ENCODE measurements around the gene SYCP2.
"Not testable (repeated sequence)": the region's sequence is repeated elsewhere in the genome, so short reads cannot be mapped to it uniquely, and the experiment has no call there.

SYCP2 gene

DNA sequence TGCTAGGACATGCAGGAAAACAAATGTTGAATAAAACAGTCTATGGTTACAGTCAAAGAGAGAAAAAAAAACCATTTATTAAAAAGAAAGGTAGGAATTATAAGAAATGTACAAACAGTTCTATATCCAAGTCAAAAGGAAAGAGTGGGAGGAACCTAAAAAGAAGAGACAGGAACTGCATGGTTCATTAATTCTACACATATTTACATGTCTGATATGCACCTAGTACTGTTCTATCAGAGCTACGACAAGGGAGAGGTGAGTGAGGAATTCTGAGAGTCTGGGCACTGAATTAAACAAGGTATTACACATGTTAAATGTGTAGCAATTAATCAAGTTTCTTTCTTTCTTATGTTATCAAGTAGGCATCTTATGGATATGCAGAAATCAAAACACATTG, 41.9 kb downstream of the SYCP2 start:
- DNase-seq: no peak

DNA sequence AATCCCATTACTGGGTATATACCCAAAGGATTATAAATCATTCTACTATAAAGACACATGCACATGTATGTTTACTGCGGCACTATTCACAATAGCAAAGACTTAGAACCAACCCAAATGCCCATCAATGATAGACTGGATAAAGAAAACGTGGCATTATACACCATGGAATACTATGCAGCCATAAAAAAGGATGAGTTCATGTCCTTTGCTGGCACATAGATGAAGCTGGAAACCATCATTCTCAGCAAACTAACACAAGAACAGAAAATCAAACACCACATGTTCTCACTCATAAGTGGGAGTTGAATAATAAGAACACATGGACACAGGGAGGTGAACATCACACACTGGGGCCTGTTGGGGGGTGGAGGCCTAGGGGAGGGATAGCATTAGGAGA, 43.4 kb downstream of the SYCP2 start:
- DNase-seq: not testable (repeated sequence)

DNA sequence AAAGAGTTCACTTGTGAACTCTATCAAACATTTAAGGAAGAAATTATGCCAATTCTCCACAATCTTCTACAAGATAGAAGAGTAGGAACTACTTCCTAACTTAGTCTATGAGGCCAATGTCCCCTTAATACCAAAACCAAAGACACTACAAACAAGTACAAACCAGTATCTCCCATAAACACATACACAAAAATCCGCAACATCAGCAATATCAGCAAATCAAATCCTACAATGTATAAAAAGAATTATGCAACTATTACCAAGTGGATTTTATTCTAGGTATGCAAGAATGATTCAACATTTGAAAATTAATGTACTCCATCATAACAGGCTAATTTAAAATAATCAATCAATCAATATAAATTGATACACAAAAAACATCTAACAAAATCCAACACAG, 45.4 kb downstream of the SYCP2 start:
- no peak for DNase-seq

DNA sequence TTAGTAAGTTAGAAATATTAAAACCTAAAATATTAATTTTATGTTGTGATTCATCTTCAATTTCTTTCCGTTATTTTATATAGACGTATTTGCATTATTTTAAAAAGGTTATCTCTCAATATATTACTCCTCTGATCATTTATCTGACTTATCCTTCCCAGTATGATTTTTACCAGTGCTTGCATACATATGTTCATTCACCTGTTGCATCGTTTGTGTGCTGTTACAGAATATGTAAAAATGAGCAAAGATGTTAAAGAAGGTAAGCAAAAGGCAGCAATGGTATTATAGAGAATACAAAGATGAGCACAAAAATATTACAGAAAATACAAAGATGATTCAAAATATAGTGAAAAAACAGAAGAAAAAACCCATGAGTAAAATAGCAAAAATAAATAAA, 48.9 kb downstream of the SYCP2 start:
- DNase-seq: no peak

DNA sequence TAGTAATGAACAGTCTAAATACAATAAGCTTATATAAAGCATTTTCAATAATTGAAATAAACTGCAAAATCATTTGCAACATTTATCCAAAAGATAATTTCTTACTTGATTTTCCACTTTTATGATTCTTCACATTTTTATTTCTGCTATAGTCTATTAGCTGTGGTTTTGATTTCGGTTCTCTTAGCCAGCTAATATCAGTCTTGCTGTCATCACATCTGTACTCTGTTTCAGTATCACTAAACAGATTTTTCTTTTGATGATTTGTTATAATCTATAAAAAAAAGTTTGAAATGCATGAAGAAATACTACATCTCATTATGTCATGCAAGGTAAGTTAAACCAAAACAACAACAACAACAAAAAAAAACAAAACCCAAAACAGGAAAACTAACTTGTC, 53.2 kb downstream of the SYCP2 start:
- DNase-seq: no peak

DNA sequence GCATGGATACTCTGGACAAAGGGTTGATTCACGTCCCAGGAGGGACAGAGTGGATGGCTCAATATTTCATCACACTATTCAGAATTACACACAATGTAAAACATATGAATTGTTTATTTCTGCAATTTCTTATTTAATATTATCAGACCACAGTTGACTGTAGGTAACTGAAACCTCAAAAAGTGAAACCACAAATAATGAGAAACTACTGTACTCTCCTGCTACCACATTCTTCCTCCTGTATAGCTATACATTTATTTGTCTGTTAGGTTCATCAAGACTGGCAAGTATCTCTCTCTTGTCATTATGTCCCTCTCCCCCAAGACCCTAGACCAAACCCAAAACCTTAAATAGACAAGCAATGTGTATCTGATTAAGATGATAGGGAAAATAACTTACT, 60.0 kb downstream of the SYCP2 start:
- DNase-seq: no peak

DNA sequence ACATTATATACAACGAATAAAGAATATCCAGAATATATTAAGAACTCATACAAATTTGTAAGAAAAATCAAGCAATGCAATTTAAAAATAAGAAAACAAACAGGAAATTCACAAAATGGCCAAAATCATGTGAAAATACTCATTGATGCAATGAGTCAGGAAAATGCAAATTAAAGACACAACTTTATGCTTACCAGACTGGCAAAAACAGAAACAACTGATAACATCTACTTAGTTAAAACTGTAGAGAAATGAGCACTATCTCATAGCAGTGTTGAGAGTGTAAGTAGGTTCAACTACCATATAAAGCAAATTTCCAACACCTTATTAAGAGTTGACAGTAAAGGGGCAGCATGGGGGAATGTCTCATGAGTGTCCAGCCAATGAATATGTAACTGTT, 62.3 kb downstream of the SYCP2 start:
- no peak for DNase-seq

DNA sequence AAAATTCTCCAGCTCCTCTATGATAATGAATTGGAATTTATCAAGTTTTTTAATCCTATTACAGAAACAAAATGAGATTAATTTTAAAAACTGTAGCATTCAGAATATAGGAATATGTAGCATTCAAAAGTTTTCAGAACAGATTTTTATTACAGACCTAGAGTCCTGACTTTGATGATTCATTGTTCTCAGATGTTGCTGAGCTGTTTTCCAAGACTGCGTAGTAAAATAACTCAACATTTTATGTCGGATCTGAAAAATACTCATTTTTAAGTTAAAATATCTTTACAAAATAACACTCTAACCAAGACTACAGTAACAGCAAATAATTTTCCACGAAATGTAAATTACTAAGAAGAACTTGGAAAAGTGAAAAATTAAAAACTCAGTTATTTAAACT, 67.1 kb downstream of the SYCP2 start:
- no peak for DNase-seq

DNA sequence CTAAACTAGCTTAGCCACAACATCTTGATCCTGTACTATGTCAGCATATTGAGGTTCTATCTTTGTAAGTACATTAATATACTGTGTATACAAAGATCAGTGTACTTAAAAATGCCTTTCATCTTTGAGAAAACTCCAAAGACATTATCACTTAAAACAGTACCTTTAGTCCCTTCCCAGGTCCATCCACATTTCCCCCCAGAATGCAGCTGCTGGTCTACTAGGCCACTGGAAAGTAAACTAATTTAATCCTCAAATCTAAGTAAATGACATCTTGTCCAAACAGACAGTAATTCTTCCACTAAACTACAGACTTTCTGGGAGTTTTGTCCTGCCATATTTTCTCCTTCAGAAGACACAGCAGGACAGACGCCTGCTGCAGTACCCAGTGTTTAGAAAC, 68.7 kb downstream of the SYCP2 start:
- no peak for DNase-seq

DNA sequence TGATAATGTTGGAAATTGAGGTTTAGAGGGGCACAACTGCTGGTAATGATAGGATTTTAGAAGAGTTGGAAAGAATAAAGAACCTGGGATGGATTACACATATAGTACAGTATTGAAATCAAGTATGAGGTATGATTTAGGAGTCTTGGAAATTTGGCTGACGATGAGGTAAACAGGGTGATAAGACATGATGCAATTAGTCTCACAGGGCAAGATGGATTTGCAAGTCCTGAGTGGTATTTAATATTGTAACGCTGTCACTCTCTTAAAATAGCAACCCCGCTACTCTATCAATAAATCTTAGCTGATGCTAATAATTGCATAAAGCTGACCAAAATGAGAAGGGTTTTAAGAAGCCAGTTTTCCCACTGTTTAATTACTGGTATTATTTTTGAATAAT, 70.4 kb downstream of the SYCP2 start:
- DNase-seq: no peak

DNA sequence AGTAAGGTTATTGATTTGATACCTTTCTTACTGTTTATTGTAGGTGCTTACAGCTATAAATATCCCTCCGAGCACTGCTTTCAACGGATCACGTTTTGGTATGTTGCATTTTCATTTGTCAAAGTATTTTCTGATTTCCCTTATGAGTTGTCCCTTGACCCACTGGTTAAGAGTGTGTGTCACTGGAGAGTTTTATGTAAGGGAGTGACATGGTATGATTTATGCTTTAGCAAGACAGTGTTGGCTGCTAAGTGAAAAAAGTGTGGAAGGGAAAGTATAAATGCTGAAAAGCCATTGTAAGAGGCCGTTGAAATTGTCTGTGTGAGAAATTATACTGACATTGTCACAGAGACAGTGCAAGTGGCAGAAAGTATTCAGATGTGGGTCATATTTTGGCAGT, 72.0 kb downstream of the SYCP2 start:
- no peak for DNase-seq

DNA sequence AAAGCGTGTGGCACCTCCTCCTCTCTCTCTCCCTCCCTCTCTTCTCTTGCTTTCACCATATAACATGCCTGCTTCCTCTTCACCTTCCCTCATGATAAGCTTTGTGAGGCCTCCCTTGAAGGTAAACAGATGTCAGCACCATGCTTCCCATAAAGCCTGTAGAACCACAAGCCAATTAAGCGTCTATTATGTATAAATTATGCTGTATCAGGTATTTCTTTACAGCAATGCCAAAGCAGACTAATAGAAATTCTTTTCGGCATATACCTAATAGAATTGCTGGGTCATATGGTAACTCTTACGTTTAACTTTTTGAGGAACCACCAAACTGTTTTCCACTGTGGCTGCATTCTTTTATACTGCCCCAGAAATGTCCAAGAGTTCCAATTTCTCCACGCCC, 75.0 kb downstream of the SYCP2 start:
- no peak for DNase-seq

DNA sequence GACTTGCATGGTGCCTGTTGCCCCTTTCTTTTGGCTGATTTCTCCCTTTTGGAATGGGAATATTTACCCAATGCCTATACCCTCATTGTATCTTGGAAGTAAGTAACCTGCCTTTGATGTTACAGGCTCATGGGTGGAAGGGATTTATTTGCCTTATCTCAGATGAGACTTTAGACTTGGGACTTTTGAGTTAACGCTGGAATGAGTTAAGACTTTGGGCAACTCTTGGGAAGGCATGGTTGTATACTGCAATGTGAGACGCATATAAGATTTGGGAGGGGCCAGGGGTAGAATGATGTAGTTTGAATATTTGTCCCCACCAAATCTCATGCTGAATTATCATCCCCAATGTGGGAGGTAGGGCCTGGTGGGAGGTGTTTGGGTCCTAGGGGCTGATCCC, 75.5 kb downstream of the SYCP2 start:
- DNase-seq: no peak

DNA sequence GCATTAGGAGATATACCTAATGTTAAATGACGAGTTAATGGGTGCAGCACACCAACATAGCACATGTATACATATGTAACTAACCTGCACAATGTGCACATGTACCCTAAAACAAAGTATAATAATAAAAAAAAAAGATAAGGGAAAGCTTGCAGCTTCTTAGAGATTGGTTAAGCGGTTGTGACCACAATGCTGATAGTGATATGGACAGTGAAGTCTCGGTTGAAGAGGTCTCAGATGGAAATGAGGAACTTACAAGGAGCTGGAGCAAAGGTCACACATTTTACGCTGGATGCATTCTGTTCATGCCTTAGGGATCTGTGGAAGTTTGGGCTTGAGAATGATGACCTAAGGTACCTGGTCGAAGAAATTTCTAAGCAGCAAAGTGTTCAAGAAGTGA, 76.5 kb downstream of the SYCP2 start:
- not testable (repeated sequence) for DNase-seq

DNA sequence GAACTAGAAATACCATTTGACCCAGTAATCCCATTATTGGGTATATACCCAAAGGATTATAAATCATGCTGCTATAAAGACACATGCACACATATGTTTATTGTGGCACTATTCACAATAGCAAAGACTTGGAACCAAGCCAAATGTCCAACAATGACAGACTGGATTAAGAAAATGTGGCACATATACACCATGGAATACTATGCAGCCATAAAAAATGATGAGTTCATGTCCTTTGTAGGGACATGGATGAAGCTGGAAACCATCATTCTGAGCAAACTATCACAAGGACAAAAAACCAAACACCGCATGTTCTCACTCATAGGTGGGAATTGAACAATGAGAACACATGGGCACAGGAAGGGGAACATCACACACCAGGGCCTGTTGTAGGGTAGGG, 76.9 kb downstream of the SYCP2 start:
- DNase-seq: not testable (repeated sequence)

DNA sequence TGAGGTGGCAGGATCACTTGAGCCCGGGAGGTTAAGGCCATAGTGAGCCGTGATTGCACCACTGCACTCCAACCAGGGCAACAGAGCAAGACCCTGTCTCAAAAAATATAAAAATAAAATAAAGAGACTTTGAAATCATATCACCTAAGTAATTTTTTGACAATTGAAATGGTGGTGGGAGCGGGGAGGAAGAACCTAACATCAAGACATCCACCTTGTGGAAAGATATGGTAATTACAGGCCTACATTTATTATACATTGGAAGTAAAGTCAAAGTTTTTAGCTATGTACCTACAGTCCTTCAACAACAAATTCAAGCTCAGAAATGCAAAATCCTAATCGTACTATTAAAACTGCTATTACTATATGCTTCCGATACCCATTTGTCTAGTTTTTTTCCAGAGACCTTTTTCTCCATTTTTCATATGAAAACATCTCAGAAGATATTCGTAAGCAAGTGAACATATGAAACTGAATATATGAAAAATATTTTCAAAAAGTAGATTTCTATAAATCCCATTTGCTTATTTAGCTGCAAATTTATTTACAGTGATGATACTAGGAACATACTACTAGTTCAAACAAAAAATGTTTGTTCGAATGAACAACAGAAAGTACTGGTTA, 83.3 kb downstream of the SYCP2 start:
- DNase-seq: no peak

DNA sequence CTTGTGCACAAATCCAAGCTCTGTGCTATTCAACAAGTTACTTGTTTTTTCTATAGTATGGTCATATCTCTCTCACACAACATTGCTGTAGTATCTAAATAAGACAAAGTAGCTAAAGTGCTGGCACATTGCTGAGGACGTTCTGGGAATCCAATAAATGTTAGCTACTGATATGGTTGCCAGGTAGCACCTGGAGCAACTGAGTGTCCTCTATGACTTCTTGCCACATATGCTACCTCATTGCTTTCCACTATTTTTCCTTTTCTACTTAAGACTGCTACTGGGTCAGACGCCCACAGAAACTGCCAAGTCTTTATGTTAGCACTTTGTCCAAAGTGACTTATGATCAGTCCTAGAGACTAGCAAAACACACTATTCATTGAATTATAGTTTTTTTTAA, 85.3 kb downstream of the SYCP2 start:
- DNase-seq: no peak

DNA sequence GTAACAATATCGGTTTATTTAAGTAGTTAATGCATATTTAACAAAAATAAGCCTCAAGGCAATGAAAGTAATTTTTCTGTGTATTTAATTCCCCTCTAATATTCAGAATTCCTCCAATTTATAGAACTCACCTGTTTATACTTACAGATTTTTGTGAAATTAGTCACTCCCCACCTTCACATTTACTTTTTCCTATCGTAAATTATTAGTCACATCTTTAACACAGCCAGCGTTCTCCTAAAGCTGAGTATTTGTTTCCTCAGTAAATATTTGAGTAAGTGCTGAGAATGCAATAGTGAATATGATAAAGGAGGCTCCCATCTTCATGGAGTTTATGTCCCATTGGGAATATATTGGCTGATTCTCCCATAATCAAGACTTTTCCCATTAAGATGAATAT, 88.0 kb downstream of the SYCP2 start:
- no peak for DNase-seq

DNA sequence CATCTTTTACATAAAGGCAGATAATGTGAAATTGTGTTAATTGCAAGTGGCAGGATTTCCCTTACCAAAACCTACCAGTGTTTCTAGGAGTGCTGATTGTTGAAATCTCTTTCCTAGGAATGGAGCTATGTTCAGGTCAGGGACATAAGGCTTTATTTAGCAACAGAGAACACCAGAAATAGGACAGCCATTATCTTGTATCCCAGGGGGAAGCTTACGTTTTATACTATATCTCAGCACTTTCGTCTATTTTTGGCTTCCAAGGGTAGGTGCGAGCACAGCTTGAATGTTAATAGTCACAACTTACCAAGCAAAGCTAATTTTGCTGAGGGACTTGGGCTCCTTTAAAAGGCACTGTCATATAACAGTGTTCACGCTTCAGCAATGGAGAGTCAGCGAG, 94.0 kb downstream of the SYCP2 start:
- no peak for DNase-seq

DNA sequence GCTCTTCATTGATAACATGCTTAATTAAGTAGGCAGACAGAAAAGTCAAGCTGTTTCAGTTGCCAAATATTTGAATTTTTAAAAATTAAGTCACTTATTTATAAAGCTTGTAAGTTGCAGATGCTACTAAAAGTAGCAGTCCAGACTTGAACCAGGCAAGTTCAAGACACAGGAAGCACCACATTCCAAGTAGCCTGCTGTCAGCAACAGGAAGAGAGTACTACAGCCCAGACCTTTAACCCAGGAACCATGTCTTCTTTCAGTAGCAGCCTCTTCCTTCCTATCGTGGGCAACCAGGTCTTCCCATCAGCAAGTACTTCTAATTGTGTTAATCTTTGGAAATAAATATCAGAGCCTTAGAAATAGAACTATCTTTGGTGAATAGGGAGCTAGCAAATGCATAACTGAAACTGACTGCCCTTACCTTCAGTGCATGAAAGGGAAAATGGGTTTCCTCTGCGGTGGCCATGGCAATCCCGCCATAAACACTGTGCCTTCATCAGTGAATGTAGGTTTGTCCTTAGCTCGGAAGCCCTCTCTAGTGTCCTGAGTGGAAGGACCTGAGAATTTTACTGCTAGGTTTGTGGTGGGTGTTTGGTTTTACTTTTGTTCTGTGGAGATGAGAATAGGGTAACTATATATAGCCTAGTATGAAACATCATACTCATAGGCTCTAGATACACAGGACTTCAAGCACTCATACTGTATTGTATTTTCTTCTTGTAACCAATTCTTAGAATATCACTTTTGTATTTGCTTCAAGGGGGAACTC, 95.6 kb downstream of the SYCP2 start:
- DNase-seq: no peak

DNA sequence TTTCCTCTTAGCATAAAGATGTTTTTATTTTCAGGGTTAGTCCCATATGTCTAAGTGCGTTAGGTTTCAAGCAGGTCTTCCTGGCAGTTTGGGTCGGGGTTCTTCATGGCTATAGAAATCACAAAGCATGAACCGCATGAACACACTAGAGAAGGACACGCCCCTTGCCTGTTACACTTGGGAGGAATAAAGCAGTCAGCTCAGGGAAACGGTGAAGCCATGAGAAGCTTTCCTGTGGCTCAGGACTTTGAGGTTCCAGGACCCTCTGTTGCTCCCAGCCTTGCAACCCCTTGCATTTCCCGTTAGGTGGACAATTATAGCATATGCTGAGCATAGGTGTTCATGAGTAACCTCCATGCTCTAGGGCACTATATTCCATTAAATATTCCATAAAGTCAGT, 96.7 kb downstream of the SYCP2 start:
- no peak for DNase-seq

DNA sequence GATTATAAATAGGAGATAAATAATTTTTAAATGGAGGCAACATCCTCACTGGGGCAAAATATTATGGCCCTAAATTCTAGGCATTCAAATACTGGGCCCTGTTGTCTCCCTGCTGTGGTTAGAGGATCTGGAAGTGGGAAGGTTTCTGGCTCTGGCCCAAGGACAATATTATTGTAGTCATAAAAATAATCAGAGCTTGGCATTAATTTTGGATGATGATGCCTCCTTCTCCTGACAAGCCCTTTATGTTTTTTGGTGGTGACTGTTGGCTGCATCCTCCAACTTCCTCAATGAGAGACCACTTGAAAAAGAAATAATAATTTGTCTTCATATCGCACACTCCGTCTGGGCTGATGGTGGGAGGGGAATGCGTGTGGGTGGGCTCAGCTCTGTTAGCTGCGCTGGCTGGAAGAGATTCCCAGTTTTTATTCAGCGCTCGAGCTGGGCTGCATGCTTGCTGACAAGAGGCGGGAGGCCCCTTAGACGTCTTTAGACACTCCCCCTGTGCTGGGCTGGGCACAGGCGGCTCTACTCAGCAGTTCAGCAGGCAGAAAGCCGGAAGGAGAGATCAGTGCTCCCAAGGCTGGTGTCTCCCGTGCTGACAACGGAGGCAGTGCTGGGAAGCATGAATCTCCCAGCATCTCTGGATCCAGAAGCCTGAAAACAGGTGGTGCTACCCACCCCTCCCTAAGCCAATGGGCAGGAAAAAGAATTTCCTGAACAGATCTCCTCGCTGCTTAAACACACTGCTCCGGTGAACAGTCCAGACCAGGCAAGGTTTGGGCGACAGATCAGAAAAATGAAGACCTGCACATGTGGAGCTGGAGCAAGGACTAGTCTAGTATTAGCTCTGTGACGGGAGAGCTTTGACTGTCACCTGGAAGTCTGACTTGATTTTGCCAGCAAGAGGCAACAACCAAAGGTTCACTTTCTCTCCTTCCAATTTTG, 97.7 kb downstream of the SYCP2 start:
- DNase-seq: no peak

DNA sequence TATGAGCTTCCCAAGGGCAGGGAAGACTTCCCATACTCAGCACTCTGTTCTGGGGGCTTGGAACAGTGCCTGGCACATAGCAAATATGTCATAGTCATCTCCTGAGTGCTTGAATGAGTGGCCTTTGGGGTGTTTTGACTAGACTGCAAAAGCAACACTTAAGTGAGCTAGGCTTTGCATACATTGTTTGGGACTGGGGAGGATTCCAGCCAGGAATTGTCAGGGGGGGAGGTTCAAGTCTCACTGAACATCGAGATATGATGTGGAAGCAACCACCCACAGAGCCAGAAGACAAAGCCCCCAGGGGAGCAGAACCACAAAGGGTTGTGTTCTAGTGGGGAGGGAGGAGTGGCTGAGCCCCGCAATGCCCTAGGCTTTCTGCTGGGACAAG, 98.4 kb downstream of the SYCP2 start:
- no peak for DNase-seq
